GM18499 (cell line): ENCODE data around the gene CXorf65.

Experiments used
- ATAC-seq: cut with Tn5 transposase; IDR thresholded peaks from one replicate; pipeline ENCODE4 v1.9.1; 2021; ENCODE audit warnings: moderate number of reproducible peaks; ENCODE audit not compliant: insufficient read depth, unreplicated experiment

CXorf65 gene

GRCh38 chrX:71106427-71106826 lies at the start of gene CXorf65:
Gene CXorf65 (minus strand): TSS chrX:71106740. CDS start chrX:71106556, 184 bp downstream.
- no peak for ATAC-seq

GRCh38 chrX:71154641-71155040 lies 48.1 kb upstream of the CXorf65 start:
- ATAC-seq, result no peak

GRCh38 chrX:71154196-71154595 lies 47.7 kb upstream of the CXorf65 start:
- ATAC-seq, result no peak

GRCh38 chrX:71151366-71151765 lies 44.8 kb upstream of the CXorf65 start:
- ATAC-seq, result no peak

- ATAC-seq, result no peak
These were observed 41.7 kb upstream of the CXorf65 start for GRCh38 chrX:71148278-71148663.

- ATAC-seq, result no peak
These were observed 41.1 kb upstream of the CXorf65 start for GRCh38 chrX:71147496-71148277.

- no peak for ATAC-seq
These were observed 38.1 kb upstream of the CXorf65 start, which contains the start of gene NLGN3 for GRCh38 chrX:71144651-71145050. Gene NLGN3 (plus strand): TSS chrX:71144841. CDS start chrX:71147750, 2,909 bp downstream.

GRCh38 chrX:71143508-71143907 lies 37.0 kb upstream of the CXorf65 start:
- ATAC-seq, result no peak

GRCh38 chrX:71140440-71140839 lies 33.9 kb upstream of the CXorf65 start:
- ATAC-seq, result no peak

- ATAC-seq, result no peak
These were observed 25.0 kb upstream of the CXorf65 start for GRCh38 chrX:71131510-71131909.

- ATAC-seq, result no peak
These were observed 22.6 kb upstream of the CXorf65 start for GRCh38 chrX:71128915-71129765.

GRCh38 chrX:71128166-71128833 lies 21.8 kb upstream of the CXorf65 start:
- no peak for ATAC-seq

GRCh38 chrX:71118985-71119535 lies 12.5 kb upstream of the CXorf65 start:
- no peak for ATAC-seq

- peak; percentile 46 for ATAC-seq
These were observed 11.8 kb upstream of the CXorf65 start, which contains the start of gene MED12 for GRCh38 chrX:71118032-71118984. Gene MED12 (plus strand): TSS chrX:71118596. CDS start chrX:71118755, 159 bp downstream.

- no peak for ATAC-seq
These were observed 10.8 kb upstream of the CXorf65 start for GRCh38 chrX:71117358-71117757.

GRCh38 chrX:71111921-71112431 lies 5.4 kb upstream of the CXorf65 start:
- ATAC-seq, result peak; percentile 14

- peak; percentile 63 for ATAC-seq
These were observed 4.8 kb upstream of the CXorf65 start, which contains the start of gene IL2RG for GRCh38 chrX:71111141-71111843. Gene IL2RG (minus strand): TSS chrX:71111577. CDS start chrX:71111539, 38 bp downstream.

GRCh38 chrX:71109051-71109450 lies 2.5 kb upstream of the CXorf65 start:
- ATAC-seq, result no peak
